ENCODE data around the gene BAZ2B. TPM values are rescaled to one million over a fixed set of nuclear protein-coding genes. Genes with fewer than 3 reads are reported as not detected.

Gene BAZ2B
- total RNA-seq, 2 experiments from 2014 or later, result 3.7 to 11.8 TPM

GRCh38 chr2:159475793-159476192 is 140.6 kb downstream of the BAZ2B start:
- H3K9me3 ChIP-seq (ENCODE audit: low read length), result no peaks in the 10 kb centered on the region
- H3K36me3 ChIP-seq (ENCODE audit: insufficient read depth, low read length), result no peaks in the 10 kb centered on the region
- H3K27ac ChIP-seq (ENCODE audit: low read depth, low read length, poor library complexity, severe bottlenecking), result no peak overlapping the region
- no peak for TF ChIP-seq EZH2phosphoT487 (IDR thresholded peaks at IDR 0.05; ENCODE audit: borderline replicate concordance, low read depth, low read length)
- H4K20me1 ChIP-seq (ENCODE audit: insufficient read depth, low read length), result no peaks in the 10 kb centered on the region
- intact Hi-C loops (cut with micrococcal nuclease; ENCODE audit: unreplicated experiment), result no loop called here
- H2AFZ ChIP-seq (ENCODE audit: low read length), result no peak overlapping the region
- no peak overlapping the region for H3K4me3 ChIP-seq (ENCODE audit: low read depth, low read length, poor library complexity, severe bottlenecking)
- BruUV-seq (replicated peaks), result no TSS peak
- no peak for DNase-seq (ENCODE audit: low spot score)
- H3K79me2 ChIP-seq (ENCODE audit: insufficient read depth, low read depth, low read length), result no peaks in the 10 kb centered on the region
- no peaks in the 10 kb centered on the region for H3K9me2 ChIP-seq (ENCODE audit: insufficient read depth, low read length)
- H3K4me1 ChIP-seq (ENCODE audit: insufficient read depth, low read length, poor library complexity, severe bottlenecking), result no peaks in the 10 kb centered on the region
- H3K4me2 ChIP-seq (ENCODE audit: low read length), result no peak overlapping the region
- POLR2A ChIA-PET, result no interaction called here
- CTCF ChIA-PET (ENCODE audit: unreplicated experiment), result no interaction called here

GRCh38 chr2:159471340-159471739 is 145.0 kb downstream of the BAZ2B start:
- ChIA-PET CTCF (ENCODE audit: unreplicated experiment) (no interaction called here), POLR2A (interaction anchor here (0.7 to 1.4 kb wide), 2 partner anchors 11 to 72 kb away, joined by 3 to 5 read pairs; no protein-coding TSS in a partner anchor)
- no peak for DNase-seq (ENCODE audit: low spot score)
- no peaks in the 10 kb centered on the region for H3K9me3 ChIP-seq (ENCODE audit: low read length)
- no peak overlapping the region for H3K4me3 ChIP-seq (ENCODE audit: low read depth, low read length, poor library complexity, severe bottlenecking)
- BruUV-seq (replicated peaks), result no TSS peak
- H3K79me2 ChIP-seq (ENCODE audit: insufficient read depth, low read depth, low read length), result no peaks in the 10 kb centered on the region
- no peaks in the 10 kb centered on the region for H3K9me2 ChIP-seq (ENCODE audit: insufficient read depth, low read length)
- no peak for TF ChIP-seq CTCF (conservative IDR thresholded peaks at IDR 0.05; ENCODE audit: low read length)
- no peak for TF ChIP-seq EZH2phosphoT487 (IDR thresholded peaks at IDR 0.05; ENCODE audit: borderline replicate concordance, low read depth, low read length)
- H2AFZ ChIP-seq (ENCODE audit: low read length), result no peak overlapping the region
- H3K36me3 ChIP-seq (ENCODE audit: insufficient read depth, low read length), result no peaks in the 10 kb centered on the region
- H3K4me2 ChIP-seq (ENCODE audit: low read length), result no peak overlapping the region
- H4K20me1 ChIP-seq (ENCODE audit: insufficient read depth, low read length), result no peaks in the 10 kb centered on the region
- intact Hi-C loops (cut with micrococcal nuclease; ENCODE audit: unreplicated experiment), result no loop called here
- no peak overlapping the region for H3K27ac ChIP-seq (ENCODE audit: low read depth, low read length, poor library complexity, severe bottlenecking)
- H3K4me1 ChIP-seq (ENCODE audit: insufficient read depth, low read length, poor library complexity, severe bottlenecking), result no peaks in the 10 kb centered on the region

- BruUV-seq (replicated peaks), result no TSS peak
- Histone ChIP-seq H3K4me3 (ENCODE audit: low read depth, low read length, poor library complexity, severe bottlenecking) (no peak overlapping the region), H3K27ac (ENCODE audit: low read depth, low read length, poor library complexity, severe bottlenecking) (no peak overlapping the region), H3K9me3 (ENCODE audit: low read length) (no peaks in the 10 kb centered on the region), H3K4me1 (ENCODE audit: insufficient read depth, low read length, poor library complexity, severe bottlenecking) (no peaks in the 10 kb centered on the region), H3K4me2 (ENCODE audit: low read length) (no peak overlapping the region), H3K36me3 (ENCODE audit: insufficient read depth, low read length) (no peaks in the 10 kb centered on the region), H4K20me1 (ENCODE audit: insufficient read depth, low read length) (no peaks in the 10 kb centered on the region), H3K79me2 (ENCODE audit: insufficient read depth, low read depth, low read length) (no peaks in the 10 kb centered on the region), H2AFZ (ENCODE audit: low read length) (no peak overlapping the region), H3K9me2 (ENCODE audit: insufficient read depth, low read length) (no peaks in the 10 kb centered on the region)
- CTCF ChIA-PET (ENCODE audit: unreplicated experiment), result no interaction called here
- intact Hi-C loops (cut with micrococcal nuclease; ENCODE audit: unreplicated experiment), result no loop called here
- POLR2A ChIA-PET, result no interaction called here
- no peak for TF ChIP-seq CTCF (conservative IDR thresholded peaks at IDR 0.05; ENCODE audit: low read length)
- no peak for TF ChIP-seq EZH2phosphoT487 (IDR thresholded peaks at IDR 0.05; ENCODE audit: borderline replicate concordance, low read depth, low read length)
- DNase-seq (ENCODE audit: low spot score), result no peak
Measured at GRCh38 chr2:159468257-159468656, 148.1 kb downstream of the BAZ2B start.
